NCI-H510A treated with DMSO at 0.1 percent for 48 hours (cell line): ENCODE results near the gene HS3ST5.
A peak's percentile ranks its signal among the peaks of the same experiment; 100 is the strongest.

Experiments used
- DNase-seq: peaks from one replicate; lab custom pipeline; 2025; lab: John Stamatoyannopoulos, UW

HS3ST5 gene, protein sequence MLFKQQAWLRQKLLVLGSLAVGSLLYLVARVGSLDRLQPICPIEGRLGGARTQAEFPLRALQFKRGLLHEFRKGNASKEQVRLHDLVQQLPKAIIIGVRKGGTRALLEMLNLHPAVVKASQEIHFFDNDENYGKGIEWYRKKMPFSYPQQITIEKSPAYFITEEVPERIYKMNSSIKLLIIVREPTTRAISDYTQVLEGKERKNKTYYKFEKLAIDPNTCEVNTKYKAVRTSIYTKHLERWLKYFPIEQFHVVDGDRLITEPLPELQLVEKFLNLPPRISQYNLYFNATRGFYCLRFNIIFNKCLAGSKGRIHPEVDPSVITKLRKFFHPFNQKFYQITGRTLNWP

GRCh38 chr6:114342826-114343781 lies at the start of gene HS3ST5:
Gene HS3ST5, minus strand, starts transcription at chr6:114343023. Its CDS starts 280,178 bp downstream, at chr6:114062845.
- peak; percentile 59 for DNase-seq

- no peak for DNase-seq
Observed at GRCh38 chr6:114390176-114390575, 47.4 kb upstream of the HS3ST5 start.

GRCh38 chr6:114389111-114389510 lies 46.3 kb upstream of the HS3ST5 start:
- DNase-seq = no peak

DNA sequence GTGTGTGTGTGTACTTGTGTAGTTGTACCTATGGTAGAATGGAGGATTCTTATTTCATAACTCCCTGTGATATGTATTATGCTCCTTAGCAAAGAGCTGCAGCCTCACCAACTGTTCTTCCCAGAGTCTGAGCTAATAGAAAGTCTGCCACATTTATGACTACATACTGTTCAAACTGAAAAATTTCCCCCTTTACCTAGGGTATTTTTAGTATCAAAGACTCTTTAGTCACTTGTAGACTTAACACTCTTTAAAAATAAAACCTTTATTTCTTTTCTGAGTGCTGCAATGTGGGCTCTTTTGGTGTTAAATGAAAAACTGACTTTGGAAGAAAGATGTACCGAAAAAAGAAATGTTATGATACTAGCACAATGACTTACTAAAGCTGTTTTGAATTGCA lies 39.6 kb upstream of the HS3ST5 start:
- no peak for DNase-seq

DNA sequence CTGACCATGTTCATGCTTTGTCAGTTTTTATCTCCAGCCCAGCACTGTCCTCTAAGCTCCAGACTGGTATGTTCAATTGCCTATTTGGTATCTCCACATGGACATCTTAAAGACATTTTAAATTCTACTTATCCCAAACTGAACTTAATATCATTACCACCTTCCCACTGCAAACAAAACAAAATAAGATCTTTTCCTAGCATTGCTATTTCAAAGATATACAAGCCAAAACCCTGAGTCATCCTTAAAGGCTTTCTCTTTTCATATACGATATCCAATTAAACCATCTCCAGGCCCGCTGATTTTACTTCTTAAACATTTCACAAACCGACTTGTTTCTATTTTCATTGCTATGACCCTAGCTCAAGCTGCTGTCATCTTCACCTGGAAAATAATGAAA lies 35.1 kb upstream of the HS3ST5 start:
- no peak for DNase-seq

DNA sequence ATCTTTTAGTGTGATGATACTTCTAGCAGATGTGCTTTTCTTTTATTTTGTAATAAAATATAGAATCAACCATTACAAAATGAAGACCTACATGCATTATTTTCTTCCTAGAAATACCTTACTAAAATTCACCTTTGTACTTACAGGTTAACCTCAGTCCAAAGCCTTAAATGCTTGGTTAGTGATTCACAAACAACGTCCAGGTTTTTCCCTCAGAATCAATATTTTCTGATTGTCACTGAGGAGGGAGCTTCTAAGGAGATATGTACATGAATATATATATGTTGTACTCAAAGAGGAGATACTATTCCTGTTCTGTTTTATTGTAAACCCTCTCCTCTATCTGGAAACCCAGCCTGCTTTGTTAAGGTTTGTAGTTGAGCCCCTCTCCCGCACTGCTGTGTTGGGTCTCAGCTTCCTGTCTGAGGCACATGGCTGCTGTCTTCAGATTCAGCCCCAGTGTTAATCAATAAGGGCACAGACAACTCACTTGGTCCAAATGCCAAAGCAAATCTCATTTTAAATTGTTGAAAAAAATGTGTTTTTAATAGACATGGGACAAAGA lies 33.9 kb upstream of the HS3ST5 start:
- no peak for DNase-seq

- no peak for DNase-seq
Observed at GRCh38 chr6:114375541-114376192, 32.8 kb upstream of the HS3ST5 start.

- no peak for DNase-seq
Observed at GRCh38 chr6:114367315-114367961, 24.6 kb upstream of the HS3ST5 start.

DNA sequence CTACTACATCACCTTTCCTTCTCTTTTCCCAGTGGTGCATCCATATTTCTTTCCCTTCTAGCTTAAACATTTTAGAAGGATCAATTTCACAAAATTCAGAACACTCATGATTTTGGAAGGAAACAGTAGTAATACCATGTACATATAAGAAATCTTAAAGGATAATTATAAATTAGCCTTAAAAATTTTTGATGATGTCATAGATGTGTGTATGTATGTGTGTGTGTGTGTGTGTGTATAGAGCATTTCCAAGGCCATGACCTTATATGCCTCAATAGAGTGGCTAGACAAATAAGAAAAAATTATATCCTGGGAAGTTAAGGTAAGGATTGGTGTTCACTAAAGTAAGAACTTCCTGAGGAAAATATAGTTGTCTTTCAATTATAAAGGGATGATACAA lies 24.1 kb upstream of the HS3ST5 start:
- no peak for DNase-seq

DNA sequence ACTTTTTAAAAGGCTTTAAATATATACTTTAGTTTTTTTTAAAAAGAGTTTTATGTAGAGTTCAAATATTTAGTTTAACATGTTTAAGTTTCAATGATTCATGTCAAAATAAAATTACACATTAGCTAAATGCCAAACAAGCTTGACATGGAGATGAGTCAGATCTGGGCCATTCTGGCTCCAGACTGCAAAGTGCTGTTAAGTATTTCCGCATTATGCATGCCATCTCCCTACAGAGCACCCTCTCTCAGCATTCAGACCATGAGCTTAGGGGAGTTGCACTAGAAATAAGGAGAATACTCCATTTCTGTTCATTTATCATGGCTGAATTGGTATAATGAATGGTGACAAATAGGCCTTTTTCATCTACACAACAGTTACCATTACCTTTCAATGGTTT lies 21.5 kb upstream of the HS3ST5 start:
- no peak for DNase-seq

DNA sequence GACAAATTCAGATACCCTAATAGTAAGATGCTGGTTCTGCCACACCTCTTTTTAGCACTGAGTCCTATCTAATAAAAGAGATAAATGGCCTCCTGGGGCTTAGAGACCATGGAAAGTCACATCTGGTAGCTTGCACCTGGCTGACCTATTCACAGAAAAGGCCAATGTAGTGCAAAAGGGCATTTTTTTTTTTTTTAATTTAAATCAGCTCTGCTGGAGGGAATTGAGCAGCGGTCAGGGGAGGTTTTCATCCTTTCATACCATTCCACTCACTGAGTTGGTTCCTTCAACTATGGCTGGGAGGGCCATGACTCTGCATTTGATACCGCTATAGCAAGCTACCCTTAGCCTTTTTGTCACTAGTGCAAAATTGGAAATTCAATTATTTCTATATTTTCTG lies 20.1 kb upstream of the HS3ST5 start:
- no peak for DNase-seq

GRCh38 chr6:114362396-114362795 lies 19.6 kb upstream of the HS3ST5 start:
- no peak for DNase-seq

DNA sequence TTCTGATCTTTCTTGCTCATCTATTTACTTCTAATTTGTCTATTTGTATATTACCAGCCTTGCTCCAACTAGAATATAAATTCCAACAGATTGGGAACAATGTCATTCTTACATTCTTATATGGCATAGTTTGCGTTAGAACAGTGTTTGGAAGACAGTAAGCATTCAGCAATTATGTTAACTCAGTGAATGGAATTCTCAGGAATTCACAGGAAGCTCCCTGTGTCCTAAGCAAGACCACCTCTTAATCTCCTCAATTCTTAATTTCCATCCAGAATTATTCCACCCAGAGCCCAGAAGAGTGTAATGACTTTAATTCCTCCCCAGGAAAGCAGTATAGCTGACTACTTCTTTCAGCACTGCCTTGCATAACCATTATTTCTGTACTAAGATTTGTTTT lies 18.2 kb upstream of the HS3ST5 start:
- no peak for DNase-seq

GRCh38 chr6:114355300-114355699 lies 12.5 kb upstream of the HS3ST5 start:
- DNase-seq = no peak

- no peak for DNase-seq
Observed at GRCh38 chr6:114354482-114354881, 11.7 kb upstream of the HS3ST5 start.

GRCh38 chr6:114346451-114346850 lies 3.6 kb upstream of the HS3ST5 start:
- DNase-seq = no peak

- DNase-seq = no peak
Observed at GRCh38 chr6:114344971-114345275, 2.1 kb upstream of the HS3ST5 start.

- DNase-seq = no peak
Observed at GRCh38 chr6:114344246-114344970, 1.6 kb upstream of the HS3ST5 start.

GRCh38 chr6:114343782-114344144 lies 940 bp upstream of the HS3ST5 start:
- DNase-seq = peak; percentile 22

GRCh38 chr6:114342086-114342825 lies 567 bp downstream of the HS3ST5 start:
- DNase-seq = peak; percentile 4

DNA sequence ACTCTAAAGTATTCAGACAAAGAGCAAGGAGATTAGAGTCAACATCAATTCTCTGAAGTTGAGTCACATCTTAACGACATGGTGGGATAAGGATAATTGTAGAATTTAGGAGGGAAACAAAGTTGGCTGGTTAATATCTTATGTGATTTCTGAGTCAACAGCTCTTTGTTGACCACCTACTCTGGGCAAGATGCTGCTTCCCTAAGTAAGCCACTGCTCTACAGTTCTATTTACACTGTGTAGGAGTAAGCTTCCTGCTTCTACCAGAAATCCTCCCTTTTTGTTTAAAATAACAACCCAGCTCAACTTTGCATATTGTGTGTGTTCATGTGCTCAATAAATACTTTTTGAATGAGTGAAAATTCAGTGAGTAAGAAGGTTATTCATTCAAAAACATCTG lies 3.1 kb downstream of the HS3ST5 start:
- DNase-seq = no peak
